Measurements from ENCODE around the gene TENT4A. TPM values are rescaled to one million over a fixed set of nuclear protein-coding genes. Genes with fewer than 3 reads are reported as not detected.

The TENT4A gene
- total and polyA plus RNA-seq, 2 of the 4 experiments (the other 2 are of a cell fraction): 5.9 to 17.2 TPM

DNA sequence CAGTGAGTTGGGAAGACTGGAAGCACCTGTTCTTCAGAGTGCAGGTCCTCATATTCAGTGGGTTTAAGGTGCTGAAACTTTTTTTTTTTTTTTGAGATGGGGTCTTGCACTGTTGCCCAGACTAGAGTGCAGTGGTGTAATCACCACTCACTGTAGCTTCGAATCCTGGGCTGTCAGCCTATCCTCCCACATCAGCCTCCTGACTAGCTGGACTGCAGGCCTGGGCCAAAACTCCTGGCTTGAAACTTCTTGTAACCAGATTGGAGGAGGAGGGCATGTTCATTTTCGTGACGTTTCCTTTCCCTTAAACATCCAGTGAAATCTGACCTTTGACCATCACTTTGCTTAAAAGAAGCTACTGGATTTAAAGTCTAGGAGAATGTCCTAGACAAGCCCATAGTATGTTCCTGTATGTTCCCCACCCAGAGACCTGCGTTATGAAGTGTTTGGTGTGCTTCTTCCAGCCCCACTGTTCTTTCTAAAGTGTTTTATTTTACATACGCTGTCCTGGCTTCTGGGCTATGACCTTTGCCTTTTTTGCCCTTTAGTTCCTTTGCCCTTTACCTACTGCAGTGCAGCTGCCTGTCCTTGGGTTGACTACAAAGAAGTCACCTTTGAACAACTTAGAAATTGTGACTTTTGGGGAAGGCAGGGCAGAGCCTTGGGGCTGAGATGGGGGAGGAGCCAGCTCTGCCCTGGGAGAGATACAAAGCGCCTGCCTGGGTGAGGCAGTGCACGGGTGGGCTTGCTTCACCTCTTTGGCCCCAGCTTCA, 18.4 kb downstream of the TENT4A start:
- peaks cover 52% of the 10 kb centered on the region for H4K20me1 ChIP-seq (ENCODE audit: insufficient read depth, low read length)
- H4K5ac ChIP-seq (ENCODE audit: low read depth, low read length): peak overlapping the region; percentile 6
- H3K4me2 ChIP-seq (ENCODE audit: low read depth, low read length): peak overlapping the region; percentile 55; the same call in 1 of the 2 replicates
- WGBS, 2 experiments (ENCODE audit: extremely low coverage in 2 of 2, insufficient read length in 1 of 2): no CpG with 5 or more reads among the region's 7 CpGs
- peak overlapping the region; percentile 88 for H3K4ac ChIP-seq (ENCODE audit: low read depth, low read length)
- DNase-seq (peak; percentile 41), ATAC-seq (ENCODE audit: low read depth) (no peak)
- POLR2A ChIA-PET (ENCODE audit: unreplicated experiment): interaction anchor here (0.7 kb wide), 1 partner anchor 10 kb away, joined by 3 read pairs; no protein-coding TSS in a partner anchor
- no peaks in the 10 kb centered on the region for H3K9me3 ChIP-seq (ENCODE audit: control insufficient read depth, insufficient read depth, low read length)
- BruUV-seq (replicated peaks): no TSS peak
- no peak for TF ChIP-seq NFE2L2 (IDR thresholded peaks at IDR 0.05; ENCODE audit: low read depth, low read length)
- TF ChIP-seq CHD1 (IDR thresholded peaks at IDR 0.05; ENCODE audit: low read depth, low read length): no peak
- CTCF ChIA-PET: no interaction called here
- dilution Hi-C loops (cut with HindIII; ENCODE audit: low sequenced_read_pairs, unreplicated experiment): no loop called here
- peak overlapping the region; percentile 16; the same call in 1 of the 2 replicates for H3K56ac ChIP-seq (ENCODE audit: extremely low read depth, insufficient read depth, low read length)
- no peak overlapping the region for H3K4me3 ChIP-seq (ENCODE audit: insufficient read depth, low read depth, low read length)
- H4K8ac ChIP-seq (ENCODE audit: low read depth in 2 of 2, low read length in 2 of 2): peak overlapping the region; percentile 69 to 84; a peak in 3 of 4 replicates
- no peak overlapping the region for H3K9ac ChIP-seq (ENCODE audit: low read depth, low read length)
- H2BK15ac ChIP-seq (ENCODE audit: low read depth, low read length): peak overlapping the region; percentile 50; the same call in 1 of the 3 replicates
- H3K18ac ChIP-seq (ENCODE audit: low read depth, low read length): peak overlapping the region; percentile 11
- H3K4me1 ChIP-seq (ENCODE audit: control insufficient read depth, insufficient read depth, low read length): peaks cover 55% of the 10 kb centered on the region
- H3K14ac ChIP-seq (replicated peaks; ENCODE audit: low read depth, low read length): peak overlapping the region; percentile 75
- peaks cover 45% of the 10 kb centered on the region for H3K9me1 ChIP-seq (ENCODE audit: insufficient read depth, low read length)
- H2AK9ac ChIP-seq (replicated peaks; ENCODE audit: low read depth, low read length, poor library complexity): peak overlapping the region; percentile 49
- H2AK5ac ChIP-seq (ENCODE audit: low read depth, low read length): peak overlapping the region; percentile 66
- in situ Hi-C loops (cut with MboI; ENCODE audit: low sequenced_read_pairs): loop anchor here (25.0 kb wide), 1 partner anchor 1244 kb away; no protein-coding TSS in a partner anchor
- H2AFZ ChIP-seq (replicated peaks; ENCODE audit: low read length, poor library complexity): no peak overlapping the region
- H3K27me3 ChIP-seq (ENCODE audit: control insufficient read depth, insufficient read depth, low read length): no peaks in the 10 kb centered on the region
- no peaks in the 10 kb centered on the region; the same call in 1 of the 2 replicates for H3K36me3 ChIP-seq (ENCODE audit: control insufficient read depth, insufficient read depth, low read length)
- peak overlapping the region; percentile 59 for H2BK20ac ChIP-seq (ENCODE audit: low read depth, low read length)
- intact Hi-C loops (cut with micrococcal nuclease): loop anchor here (1.0 to 5.0 kb wide), 3 partner anchors 10 to 99 kb away; partner anchors contain the start of genes NSUN2, SRD5A1 and TENT4A
- peak overlapping the region; percentile 68 for H3K27ac ChIP-seq (ENCODE audit: insufficient read depth, low read length)
- H2BK5ac ChIP-seq (ENCODE audit: low read depth, low read length, poor library complexity, severe bottlenecking): peak overlapping the region; percentile 95
- peaks cover 17 to 61% of the 10 kb centered on the region in 2 experiments for H3K79me1 ChIP-seq (ENCODE audit: low read depth in 1 of 2, low read length in 2 of 2)
- peak overlapping the region; percentile 70 for H4K91ac ChIP-seq (ENCODE audit: insufficient read depth, low read depth, low read length)
- H2BK120ac ChIP-seq (ENCODE audit: low read depth, low read length): peak overlapping the region; percentile 86
- peak overlapping the region; percentile 85 for H3K23ac ChIP-seq (ENCODE audit: low read depth, low read length)
